Measurements from ENCODE around the gene IKBIP. TPM values are rescaled to one million over a fixed set of nuclear protein-coding genes. Genes with fewer than 3 reads are reported as not detected.

The IKBIP gene
- polyA plus RNA-seq, 1 donor from 2014 or later, result 11.5 TPM

DNA sequence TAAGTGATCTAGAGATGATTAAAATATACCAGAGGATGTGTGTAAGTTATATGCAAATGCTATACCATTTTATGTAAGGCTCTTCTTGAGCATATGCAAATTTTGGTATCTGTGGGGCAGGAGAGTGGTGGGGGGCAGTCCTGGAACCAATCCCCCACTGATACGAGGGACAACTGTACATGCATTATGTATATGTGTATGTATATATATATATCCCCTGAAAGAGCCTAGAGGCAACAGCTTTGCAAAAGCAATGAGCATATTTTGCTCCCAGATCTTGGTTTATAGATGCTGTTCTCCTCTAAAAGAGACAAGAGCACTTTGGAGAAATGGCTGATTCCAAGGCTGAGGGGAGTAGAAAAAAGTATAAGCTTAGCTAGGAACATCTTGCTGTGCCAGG lies 63.5 kb downstream of the IKBIP start:
- no peak for TF ChIP-seq EP300 (conservative IDR thresholded peaks at IDR 0.05; ENCODE audit: poor library complexity, severe bottlenecking)
- TF ChIP-seq, protein P1, sequence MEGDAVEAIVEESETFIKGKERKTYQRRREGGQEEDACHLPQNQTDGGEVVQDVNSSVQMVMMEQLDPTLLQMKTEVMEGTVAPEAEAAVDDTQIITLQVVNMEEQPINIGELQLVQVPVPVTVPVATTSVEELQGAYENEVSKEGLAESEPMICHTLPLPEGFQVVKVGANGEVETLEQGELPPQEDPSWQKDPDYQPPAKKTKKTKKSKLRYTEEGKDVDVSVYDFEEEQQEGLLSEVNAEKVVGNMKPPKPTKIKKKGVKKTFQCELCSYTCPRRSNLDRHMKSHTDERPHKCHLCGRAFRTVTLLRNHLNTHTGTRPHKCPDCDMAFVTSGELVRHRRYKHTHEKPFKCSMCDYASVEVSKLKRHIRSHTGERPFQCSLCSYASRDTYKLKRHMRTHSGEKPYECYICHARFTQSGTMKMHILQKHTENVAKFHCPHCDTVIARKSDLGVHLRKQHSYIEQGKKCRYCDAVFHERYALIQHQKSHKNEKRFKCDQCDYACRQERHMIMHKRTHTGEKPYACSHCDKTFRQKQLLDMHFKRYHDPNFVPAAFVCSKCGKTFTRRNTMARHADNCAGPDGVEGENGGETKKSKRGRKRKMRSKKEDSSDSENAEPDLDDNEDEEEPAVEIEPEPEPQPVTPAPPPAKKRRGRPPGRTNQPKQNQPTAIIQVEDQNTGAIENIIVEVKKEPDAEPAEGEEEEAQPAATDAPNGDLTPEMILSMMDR (IDR thresholded peaks at IDR 0.05; ENCODE audit: poor library complexity, severe bottlenecking), result no peak
- TF ChIP-seq EZH2 (IDR thresholded peaks at IDR 0.05; ENCODE audit: borderline replicate concordance, insufficient read depth, low read length, poor library complexity, severe bottlenecking), result no peak
- no peak for TF ChIP-seq MXI1 (conservative IDR thresholded peaks at IDR 0.05; ENCODE audit: poor library complexity, severe bottlenecking)
- TF ChIP-seq, protein P2, sequence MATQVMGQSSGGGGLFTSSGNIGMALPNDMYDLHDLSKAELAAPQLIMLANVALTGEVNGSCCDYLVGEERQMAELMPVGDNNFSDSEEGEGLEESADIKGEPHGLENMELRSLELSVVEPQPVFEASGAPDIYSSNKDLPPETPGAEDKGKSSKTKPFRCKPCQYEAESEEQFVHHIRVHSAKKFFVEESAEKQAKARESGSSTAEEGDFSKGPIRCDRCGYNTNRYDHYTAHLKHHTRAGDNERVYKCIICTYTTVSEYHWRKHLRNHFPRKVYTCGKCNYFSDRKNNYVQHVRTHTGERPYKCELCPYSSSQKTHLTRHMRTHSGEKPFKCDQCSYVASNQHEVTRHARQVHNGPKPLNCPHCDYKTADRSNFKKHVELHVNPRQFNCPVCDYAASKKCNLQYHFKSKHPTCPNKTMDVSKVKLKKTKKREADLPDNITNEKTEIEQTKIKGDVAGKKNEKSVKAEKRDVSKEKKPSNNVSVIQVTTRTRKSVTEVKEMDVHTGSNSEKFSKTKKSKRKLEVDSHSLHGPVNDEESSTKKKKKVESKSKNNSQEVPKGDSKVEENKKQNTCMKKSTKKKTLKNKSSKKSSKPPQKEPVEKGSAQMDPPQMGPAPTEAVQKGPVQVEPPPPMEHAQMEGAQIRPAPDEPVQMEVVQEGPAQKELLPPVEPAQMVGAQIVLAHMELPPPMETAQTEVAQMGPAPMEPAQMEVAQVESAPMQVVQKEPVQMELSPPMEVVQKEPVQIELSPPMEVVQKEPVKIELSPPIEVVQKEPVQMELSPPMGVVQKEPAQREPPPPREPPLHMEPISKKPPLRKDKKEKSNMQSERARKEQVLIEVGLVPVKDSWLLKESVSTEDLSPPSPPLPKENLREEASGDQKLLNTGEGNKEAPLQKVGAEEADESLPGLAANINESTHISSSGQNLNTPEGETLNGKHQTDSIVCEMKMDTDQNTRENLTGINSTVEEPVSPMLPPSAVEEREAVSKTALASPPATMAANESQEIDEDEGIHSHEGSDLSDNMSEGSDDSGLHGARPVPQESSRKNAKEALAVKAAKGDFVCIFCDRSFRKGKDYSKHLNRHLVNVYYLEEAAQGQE (IDR thresholded peaks at IDR 0.05; ENCODE audit: borderline replicate concordance), result no peak
- no peak for TF ChIP-seq POLR2AphosphoS5 (IDR thresholded peaks at IDR 0.05)
- no peak for TF ChIP-seq RAD21 (conservative IDR thresholded peaks at IDR 0.05)
- no peak for TF ChIP-seq SMC3 (conservative IDR thresholded peaks at IDR 0.05; ENCODE audit: poor library complexity)
- no peak for TF ChIP-seq TAF1 (IDR thresholded peaks at IDR 0.05; ENCODE audit: low read depth)
- Histone ChIP-seq H2AFZ (ENCODE audit: low read depth, low read length) (no peak overlapping the region), H3K9me3 (ENCODE audit: low read length) (no peaks in the 10 kb centered on the region), H3K9ac (ENCODE audit: low read length) (no peak overlapping the region), H3K9me2 (ENCODE audit: insufficient read depth, low read length) (no peaks in the 10 kb centered on the region), H3K4me3 (ENCODE audit: low read length) (no peak overlapping the region), H3K27me3 (ENCODE audit: insufficient read depth, low read depth, low read length) (no peaks in the 10 kb centered on the region), H3K79me2 (replicated peaks; ENCODE audit: insufficient read depth, low read length) (no peaks in the 10 kb centered on the region), H3K27ac (ENCODE audit: low read length) (no peak overlapping the region), H3F3A (ENCODE audit: insufficient read depth, low read length, poor library complexity, severe bottlenecking) (no peaks in the 10 kb centered on the region), H3K4me2 (ENCODE audit: low read length) (no peak overlapping the region), H4K20me1 (ENCODE audit: insufficient read depth) (no peaks in the 10 kb centered on the region), H3K36me3 (ENCODE audit: insufficient read depth, low read length) (no peaks in the 10 kb centered on the region)

DNA sequence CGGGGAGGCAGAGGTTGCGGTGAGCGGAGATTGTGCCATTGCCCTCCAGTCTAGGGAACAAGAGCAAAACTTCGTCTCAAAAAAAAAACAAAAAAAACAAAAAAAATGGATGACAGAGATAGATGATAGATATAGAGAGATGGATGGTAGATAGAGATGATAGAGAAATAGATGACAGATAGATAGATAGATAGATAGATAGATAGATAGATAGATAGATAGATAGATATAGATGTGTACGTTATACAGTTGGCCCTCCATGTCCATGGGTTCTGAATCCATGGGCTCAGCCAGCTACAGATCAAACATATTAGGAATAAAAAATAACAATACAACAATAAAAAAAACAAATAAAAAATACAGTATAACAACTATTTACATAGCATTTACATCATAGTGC lies 63.9 kb downstream of the IKBIP start:
- Histone ChIP-seq H3K27me3 (ENCODE audit: insufficient read depth, low read depth, low read length) (no peaks in the 10 kb centered on the region), H3K4me3 (ENCODE audit: low read length) (no peak overlapping the region), H2AFZ (ENCODE audit: low read depth, low read length) (no peak overlapping the region), H3K9me3 (ENCODE audit: low read length) (no peaks in the 10 kb centered on the region), H3K36me3 (ENCODE audit: insufficient read depth, low read length) (no peaks in the 10 kb centered on the region), H3F3A (ENCODE audit: insufficient read depth, low read length, poor library complexity, severe bottlenecking) (no peaks in the 10 kb centered on the region), H3K79me2 (replicated peaks; ENCODE audit: insufficient read depth, low read length) (no peaks in the 10 kb centered on the region), H3K9ac (ENCODE audit: low read length) (no peak overlapping the region), H4K20me1 (ENCODE audit: insufficient read depth) (no peaks in the 10 kb centered on the region), H3K9me2 (ENCODE audit: insufficient read depth, low read length) (no peaks in the 10 kb centered on the region), H3K27ac (ENCODE audit: low read length) (no peak overlapping the region), H3K4me2 (ENCODE audit: low read length) (no peak overlapping the region)
- TF ChIP-seq RAD21 (conservative IDR thresholded peaks at IDR 0.05), result no peak
- TF ChIP-seq, protein P1 (IDR thresholded peaks at IDR 0.05; ENCODE audit: poor library complexity, severe bottlenecking), result no peak
- TF ChIP-seq, protein P2 (IDR thresholded peaks at IDR 0.05; ENCODE audit: borderline replicate concordance), result no peak
- TF ChIP-seq EZH2 (IDR thresholded peaks at IDR 0.05; ENCODE audit: borderline replicate concordance, insufficient read depth, low read length, poor library complexity, severe bottlenecking), result no peak
- no peak for TF ChIP-seq POLR2AphosphoS5 (IDR thresholded peaks at IDR 0.05)
- no peak for TF ChIP-seq EP300 (conservative IDR thresholded peaks at IDR 0.05; ENCODE audit: poor library complexity, severe bottlenecking)
- no peak for TF ChIP-seq SMC3 (conservative IDR thresholded peaks at IDR 0.05; ENCODE audit: poor library complexity)
- TF ChIP-seq MXI1 (conservative IDR thresholded peaks at IDR 0.05; ENCODE audit: poor library complexity, severe bottlenecking), result no peak
- TF ChIP-seq TAF1 (IDR thresholded peaks at IDR 0.05; ENCODE audit: low read depth), result no peak
